Upper lobe of left lung (tissue), 6 donors: ENCODE results near the gene HLA-B. TPM values are rescaled to one million over a fixed set of nuclear protein-coding genes. Genes with fewer than 3 reads are reported as not detected.
"Not testable (repeated sequence)": the region's sequence is repeated elsewhere in the genome, so short reads cannot be mapped to it uniquely, and the experiment has no call there.

Source experiments
- ATAC-seq, 2 donors: fragments of 200-7000 bp; cut with Tn5 transposase; one replicate each; pipeline ENCODE4 v1.9.1; 2022; ENCODE audit warnings: mild to moderate bottlenecking in 2 of 2, moderate library complexity in 2 of 2; ENCODE audit not compliant: low FRiP score in 2 of 2
- DNase-seq, 2 donors: peaks; one replicate each; pipeline ENCODE4 v3.0.0-alpha.2; 2019 to 2020
- H3K27ac ChIP-seq, 4 donors: fragments of 200-600 bp; sonication (generic); one replicate each; pipeline ENCODE4 v1.5.1; 2016 to 2019
- H3K27me3 ChIP-seq, 4 donors: fragments of 200-600 bp; sonication (generic); one replicate each; pipeline ENCODE4 v1.5.1; 2017 to 2019
- H3K36me3 ChIP-seq, 4 donors: fragments of 200-600 bp; sonication (generic); one replicate each; pipeline ENCODE4 v1.5.1; 2016 to 2019
- H3K4me1 ChIP-seq, 4 donors: fragments of 200-600 bp; sonication (generic); one replicate each; pipeline ENCODE4 v1.5.1; 2018 to 2019
- H3K4me3 ChIP-seq, 4 donors: fragments of 200-600 bp; sonication (generic); one replicate each; pipeline ENCODE4 v1.5.1; 2017 to 2019; ENCODE audit warnings: mild to moderate bottlenecking in 2 of 4, moderate library complexity in 1 of 4
- H3K9me3 ChIP-seq, 4 donors: fragments of 200-600 bp; sonication (generic); one replicate each; pipeline ENCODE4 v1.5.1; 2018 to 2019
- CTCF ChIP-seq, 6 experiments: fragments of 450-650 bp in 4 of 6; fragments of 200-600 bp in 2 of 6; sonication (generic) in 2 of 6; IDR thresholded peaks; one replicate each; pipeline ENCODE4 v1.5.1; 2016 to 2019; ENCODE audit warnings: antibody characterized with exemption in 6 of 6
- EP300 ChIP-seq, 4 donors: sonication (generic); formaldehyde crosslinking; IDR thresholded peaks; one replicate each; pipeline ENCODE4 v1.5.1; 2017; ENCODE audit warnings: antibody characterized with exemption in 4 of 4, control low read depth in 2 of 4
- POLR2A ChIP-seq, 4 donors: fragments of 450-650 bp; IDR thresholded peaks; one replicate each; pipeline ENCODE4 v1.5.1; 2016 to 2017; ENCODE audit warnings: antibody characterized with exemption in 4 of 4, mild to moderate bottlenecking in 2 of 4
- POLR2AphosphoS5 ChIP-seq, 2 donors: sonication (generic); formaldehyde crosslinking; IDR thresholded peaks; one replicate each; pipeline ENCODE4 v1.5.1; 2017; ENCODE audit warnings: antibody characterized with exemption in 2 of 2
- WGBS, 2 donors: methylation state at CpG; one replicate each; pipeline ENCODE4 v1.1.5; 2017 to 2018; 5-methylcytosine and 5-hydroxymethylcytosine counted together
- total RNA-seq, 6 donors: library from RNA; depleted of rRNA in 4 of 6; stranded (reverse); fragments of >200 nt in 4 of 6; gene quantifications; one replicate each; pipeline versions ENCODE4 v1.1.0 to v1.2.1, GENCODE V29; 2016 to 2021
- donor health status: DM: no; HTN: no; CAD: no; lungs with moderate emphysema.
- donor health status: DM: no; HTN: yes; CAD: no; lungs with severe emphysema.

Gene HLA-B
- total RNA-seq, 6 donors from 2014 or later, result 1,716 to 2,968 (median 2,484) TPM

DNA sequence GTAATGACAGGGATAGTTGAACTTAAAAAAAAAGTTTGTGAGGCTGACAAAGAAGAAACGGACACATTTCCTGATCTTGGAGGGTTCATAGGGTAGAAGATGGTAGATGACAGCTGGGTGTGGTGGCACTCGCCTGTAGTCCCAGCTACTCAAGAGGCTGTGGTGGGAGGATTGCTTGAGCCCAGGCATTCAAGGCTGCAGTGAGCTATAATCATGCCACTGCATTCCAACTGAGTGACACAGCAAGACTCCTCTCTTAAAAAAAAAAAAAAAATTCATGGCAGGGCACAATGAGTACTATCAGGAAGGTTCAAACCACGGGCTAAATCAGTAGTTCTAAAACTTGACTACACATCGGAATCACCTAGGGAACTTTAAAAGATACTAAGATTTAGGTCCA is 44.4 kb upstream of the HLA-B start:
- Histone ChIP-seq H3K27ac (peak overlapping the region; percentile 94 to 100 (median 98)), H3K9me3 (no peaks in the 10 kb centered on the region), H3K4me3 (peak overlapping the region; percentile 75 to 87 (median 81)), H3K36me3 (no peaks in the 10 kb centered on the region), H3K4me1 (peaks cover 39 to 71% (median 51%) of the 10 kb centered on the region in 4 donors), H3K27me3 (no peaks in the 10 kb centered on the region)
- ATAC-seq (peak; percentile 25 to 46), DNase-seq (peak in 1 of 2 donors; percentile 83)
- TF ChIP-seq POLR2A (IDR thresholded peaks at IDR 0.05), result peak in 2 of 4 donors; percentile 11 to 28
- TF ChIP-seq POLR2AphosphoS5 (IDR thresholded peaks at IDR 0.05), result peak in 1 of 2 donors; percentile 78
- TF ChIP-seq EP300 (IDR thresholded peaks at IDR 0.05), result no peak
- no peak for TF ChIP-seq CTCF (IDR thresholded peaks at IDR 0.05)
- WGBS, 2 donors, result 29% methylated on average over 4 of the region's 4 CpGs

DNA sequence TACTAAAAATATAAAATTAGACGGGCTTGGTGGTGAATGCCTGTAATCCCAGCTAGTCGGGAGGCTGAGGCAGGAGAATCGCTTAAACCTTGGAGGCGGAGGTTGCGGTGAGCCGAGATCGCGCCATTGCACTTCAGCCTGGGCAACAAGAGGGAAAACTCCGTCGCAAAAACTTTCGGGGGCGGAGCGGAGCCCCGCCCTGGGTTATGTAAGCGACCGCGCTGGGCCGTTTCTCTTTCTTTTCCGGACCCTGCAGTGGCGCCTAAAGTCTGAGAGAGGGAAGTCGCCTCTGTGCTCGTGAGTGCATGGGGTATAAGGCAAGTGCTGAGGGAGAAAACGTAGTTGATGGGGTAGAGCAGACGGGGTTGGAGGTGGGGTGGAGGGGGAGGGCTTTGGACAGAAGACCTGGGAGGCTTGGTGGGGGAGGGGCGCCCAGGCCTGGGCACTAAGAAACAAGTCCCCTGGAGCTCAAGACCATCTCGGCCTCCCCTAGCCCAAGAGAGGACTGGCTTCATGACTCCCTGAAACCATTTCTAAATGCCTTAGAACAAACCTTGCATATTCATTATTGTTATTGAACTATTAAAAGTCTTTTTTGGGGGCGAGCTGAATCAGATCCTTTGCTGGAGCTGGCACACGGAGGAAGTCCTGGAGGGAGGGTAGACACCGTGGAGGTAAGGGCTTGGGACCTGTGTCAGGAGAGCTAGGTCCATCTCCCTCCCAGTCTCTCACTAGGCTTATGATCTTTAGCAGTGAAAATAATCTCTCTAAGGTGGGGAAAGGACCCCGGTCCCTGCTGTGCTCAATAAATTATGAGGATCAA is 43.7 kb upstream of the HLA-B start:
- H3K4me1 ChIP-seq, result peaks cover 34 to 68% (median 47%) of the 10 kb centered on the region in 4 donors
- ATAC-seq (peak; percentile 85 to 86), DNase-seq (peak; percentile 90 to 91)
- WGBS, 2 donors, result 1 to 3% methylated on average over 14 to 30 of the region's 30 CpGs
- H3K36me3 ChIP-seq, result no peaks in the 10 kb centered on the region
- H3K27me3 ChIP-seq, result no peaks in the 10 kb centered on the region
- H3K27ac ChIP-seq, result peak overlapping the region; percentile 94 to 100 (median 98)
- H3K4me3 ChIP-seq, result peak overlapping the region; percentile 75 to 87 (median 81)
- H3K9me3 ChIP-seq, result no peaks in the 10 kb centered on the region
- TF ChIP-seq EP300 (IDR thresholded peaks at IDR 0.05) (no peak), POLR2AphosphoS5 (IDR thresholded peaks at IDR 0.05) (peak; percentile 57 to 91), POLR2A (IDR thresholded peaks at IDR 0.05) (peak in 3 of 4 donors; percentile 51 to 73 (median 64)), CTCF (IDR thresholded peaks at IDR 0.05) (no peak)

- DNase-seq (peak; percentile 94), ATAC-seq (peak; percentile 92)
- 0% methylated on average over 32 to 50 of the region's 57 CpGs for WGBS, 2 donors
- TF ChIP-seq POLR2A (IDR thresholded peaks at IDR 0.05) (peak in 3 of 4 donors; percentile 27 to 68 (median 56)), POLR2AphosphoS5 (IDR thresholded peaks at IDR 0.05) (peak; percentile 28 to 83), CTCF (IDR thresholded peaks at IDR 0.05) (peak; percentile 83 to 93 (median 90)), EP300 (IDR thresholded peaks at IDR 0.05) (no peak)
- no peaks in the 10 kb centered on the region for H3K27me3 ChIP-seq
- peaks cover 0 to 3% (median 0%) of the 10 kb centered on the region in 4 donors for H3K36me3 ChIP-seq
- H3K4me3 ChIP-seq, result peak overlapping the region; percentile 75 to 87 (median 81)
- peak overlapping the region; percentile 94 to 100 (median 98) for H3K27ac ChIP-seq
- H3K4me1 ChIP-seq, result peaks cover 30 to 64% (median 43%) of the 10 kb centered on the region in 4 donors
- H3K9me3 ChIP-seq, result no peaks in the 10 kb centered on the region
Measured at GRCh38 chr6:31399589-31400466, 42.8 kb upstream of the HLA-B start.

- Histone ChIP-seq H3K4me1 (peaks cover 24 to 52% (median 32%) of the 10 kb centered on the region in 4 donors), H3K9me3 (no peaks in the 10 kb centered on the region), H3K27me3 (no peaks in the 10 kb centered on the region), H3K36me3 (peaks cover 0 to 16% (median 0%) of the 10 kb centered on the region in 4 donors), H3K27ac (no peak overlapping the region), H3K4me3 (no peak overlapping the region)
- WGBS, 2 donors, result 84 to 88% methylated on average over 8 to 10 of the region's 10 CpGs
- DNase-seq, result no peak
- no peak for ATAC-seq
- TF ChIP-seq POLR2A (IDR thresholded peaks at IDR 0.05), result no peak
- TF ChIP-seq CTCF (IDR thresholded peaks at IDR 0.05), result no peak
- TF ChIP-seq POLR2AphosphoS5 (IDR thresholded peaks at IDR 0.05), result no peak
- TF ChIP-seq EP300 (IDR thresholded peaks at IDR 0.05), result no peak
Measured at GRCh38 chr6:31397901-31398525, 41.0 kb upstream of the HLA-B start.

GRCh38 chr6:31397153-31397499 is 40.1 kb upstream of the HLA-B start:
- peaks cover 18 to 43% (median 25%) of the 10 kb centered on the region in 4 donors for H3K4me1 ChIP-seq
- DNase-seq, H3K9me3 ChIP-seq, H3K4me3 ChIP-seq, H3K27me3 ChIP-seq, H3K27ac ChIP-seq, ATAC-seq: not testable (repeated sequence)
- H3K36me3 ChIP-seq, result peaks cover 0 to 16% (median 0%) of the 10 kb centered on the region in 4 donors
- WGBS, 2 donors, result 30% methylated on average over 8 of the region's 8 CpGs
